GM21360 (cell line): ENCODE results near the gene RNF44.

Source experiments
- ATAC-seq: cut with Tn5 transposase; IDR thresholded peaks from one replicate; pipeline ENCODE4 v1.9.1; 2021; ENCODE audit warnings: mild to moderate bottlenecking, moderate library complexity; ENCODE audit not compliant: unreplicated experiment

RNF44 gene

DNA sequence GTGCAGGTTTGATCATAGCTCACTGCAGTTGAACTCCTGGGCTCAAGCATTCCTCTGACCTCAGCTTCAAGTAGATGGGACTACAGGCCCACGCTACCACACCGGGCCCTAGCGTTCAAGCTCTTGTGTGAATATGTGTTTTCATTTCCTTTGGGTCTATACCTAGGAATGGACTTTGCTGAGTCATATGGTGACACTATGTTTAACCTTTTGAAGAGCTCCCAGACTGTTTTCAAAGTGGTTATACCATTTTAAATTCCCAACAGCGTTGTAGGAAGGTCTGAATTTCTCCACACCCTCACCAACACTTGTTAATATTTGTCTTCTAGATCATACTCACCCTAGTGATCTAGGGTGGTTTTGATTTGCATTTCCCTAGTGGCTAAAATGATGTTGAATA is 55.5 kb downstream of the RNF44 start:
- no peak for ATAC-seq
